HepG2 (cell line): ENCODE results near the gene CREB1. TPM values are rescaled to one million over a fixed set of nuclear protein-coding genes. Genes with fewer than 3 reads are reported as not detected.

Experiments
- ARID4A ChIP-seq: sonication (generic); formaldehyde crosslinking; IDR thresholded peaks from 2 replicates; pipeline ENCODE4 v1.5.0; 2020; ENCODE audit warnings: mild to moderate bottlenecking, missing genetic modification reagents, borderline replicate concordance
- BORCS8-MEF2B ChIP-seq: sonication (generic); formaldehyde crosslinking; IDR thresholded peaks from 2 replicates; pipeline ENCODE4 v1.8.0; 2022; ENCODE audit warnings: mild to moderate bottlenecking, missing genetic modification reagents
- FLYWCH1 ChIP-seq: sonication (generic); formaldehyde crosslinking; IDR thresholded peaks from 2 replicates; pipeline ENCODE4 v1.8.1; 2023; ENCODE audit warnings: mild to moderate bottlenecking, missing genetic modification reagents
- MAFG ChIP-seq: sonication (generic); formaldehyde crosslinking; IDR thresholded peaks from 2 replicates; pipeline ENCODE4 v1.5.1; 2020; ENCODE audit warnings: mild to moderate bottlenecking, missing genetic modification reagents
- POGK ChIP-seq: sonication (generic); formaldehyde crosslinking; conservative IDR thresholded peaks from 2 replicates; pipeline ENCODE4 v1.8.0; 2022; ENCODE audit warnings: mild to moderate bottlenecking, moderate library complexity, missing genetic modification reagents
- POLR2AphosphoS2 ChIP-seq: IDR thresholded peaks from 2 replicates; pipeline ENCODE4 v1.6.1; 2011; ENCODE audit warnings: low read depth, low read length, improper control_type of control experiment
- SIX1 ChIP-seq: sonication (generic); formaldehyde crosslinking; IDR thresholded peaks from 2 replicates; pipeline ENCODE4 v1.4.0; 2020; ENCODE audit warnings: missing genetic modification reagents, borderline replicate concordance
- TMF1 ChIP-seq: sonication (generic); formaldehyde crosslinking; IDR thresholded peaks from 2 replicates; pipeline ENCODE4 v1.8.1; 2022; ENCODE audit warnings: low read depth, missing genetic modification reagents
- ZBTB37 ChIP-seq: sonication (generic); formaldehyde crosslinking; IDR thresholded peaks from 2 replicates; pipeline ENCODE4 v1.4.0; 2020; ENCODE audit warnings: mild to moderate bottlenecking, missing genetic modification reagents
- ZNF124 ChIP-seq: sonication (generic); formaldehyde crosslinking; IDR thresholded peaks from 2 replicates; pipeline ENCODE4 v1.4.0; 2020; ENCODE audit warnings: missing genetic modification reagents
- ZNF317 ChIP-seq: sonication (generic); formaldehyde crosslinking; IDR thresholded peaks from 2 replicates; pipeline ENCODE4 v1.5.0; 2020; ENCODE audit warnings: mild to moderate bottlenecking, missing genetic modification reagents
- ZNF513 ChIP-seq: sonication (generic); formaldehyde crosslinking; conservative IDR thresholded peaks from 2 replicates; pipeline ENCODE4 v1.5.0; 2020; ENCODE audit warnings: missing genetic modification reagents
- ZNF549 ChIP-seq: sonication (generic); formaldehyde crosslinking; IDR thresholded peaks from 2 replicates; pipeline ENCODE4 v1.5.0; 2020; ENCODE audit warnings: missing genetic modification reagents
- ZNF580 ChIP-seq: IDR thresholded peaks from 2 replicates; pipeline ENCODE4 v1.6.1; 2016; ENCODE audit warnings: low read depth, borderline replicate concordance
- ZNF614 ChIP-seq: IDR thresholded peaks from 2 replicates; pipeline ENCODE4 v1.6.1; 2018; ENCODE audit warnings: missing biosample characterization, missing genetic modification reagents, inconsistent platforms, borderline replicate concordance
- ZNF616 ChIP-seq: sonication (generic); formaldehyde crosslinking; IDR thresholded peaks from 2 replicates; pipeline ENCODE4 v1.5.0; 2020; ENCODE audit warnings: low read depth, mild to moderate bottlenecking, missing genetic modification reagents
- ZNF639 ChIP-seq: conservative IDR thresholded peaks from 2 replicates; pipeline ENCODE4 v1.6.1; 2018; ENCODE audit warnings: missing genetic modification reagents
- polyA plus RNA-seq, 8 experiments: library from polyadenylated mRNA; depleted of rRNA in 3 of 8; stranded (reverse) in 7 of 8; unstranded in 1 of 8; fragments of >200 nt; fragmentation: Illumina TruSeq in 4 of 8; extraction: Trizol in 4 of 8; gene quantifications; 2 replicates each; pipeline versions ENCODE4 v1.2.1 to v1.2.3, GENCODE V29; 2011 to 2016; ENCODE audit warnings: low read depth in 4 of 8, missing spikeins in 1 of 8, mixed read lengths in 1 of 8; ENCODE audit not compliant: insufficient read depth in 1 of 8
- total RNA-seq, 5 experiments: library from RNA; depleted of rRNA; stranded (reverse); fragments of >200 nt; fragmentation: Illumina TruSeq; extraction: Trizol; gene quantifications; 2 replicates each; pipeline ENCODE4 v1.2.3, GENCODE V29; 2016; ENCODE audit warnings: low read depth in 1 of 5

CREB1 gene
- total and polyA plus RNA-seq, 2 of the 13 experiments (the other 11 are each of a cell fraction or from before 2014, with no cell fraction given): 51.8 to 51.9 TPM

- TF ChIP-seq POLR2AphosphoS2 (no peak), FLYWCH1 (CRISPR knock-in tag) (0 out of 2 replicates have a peak, but pooled peaks have one; percentile 25), ZNF549 (CRISPR knock-in tag) (peak; percentile 27; the same call in 1 of the 2 replicates), SIX1 (CRISPR knock-in tag) (peak; percentile 35; the same call in 1 of the 2 replicates), MAFG (no peak), BORCS8-MEF2B (CRISPR knock-in tag) (peak; percentile 84), POGK (peak; percentile 95; the same call in 1 of the 2 replicates), ZNF513 (CRISPR knock-in tag) (no peak), ARID4A (CRISPR knock-in tag) (peak; percentile 95), ZNF614 (peak; percentile 80; the same call in 1 of the 2 replicates), TMF1 (CRISPR knock-in tag) (no peak; the same call in 1 of the 2 replicates), ZBTB37 (0 out of 2 replicates have a peak, but pooled peaks have one; percentile 41), ZNF124 (CRISPR knock-in tag) (0 out of 2 replicates have a peak, but pooled peaks have one; percentile 15), ZNF317 (CRISPR knock-in tag) (no peak), ZNF616 (CRISPR knock-in tag) (peak; percentile 88; the same call in 1 of the 2 replicates), ZNF580 (CRISPR knock-in tag) (peak; percentile 64; the same call in 1 of the 2 replicates), ZNF639 (CRISPR knock-in tag) (peak; percentile 100)
Observed at GRCh38 chr2:207625014-207625907, 95.5 kb downstream of the CREB1 start, which contains the start of gene METTL21A (continued).
